Activated T-helper 1 cell treated with Interleukin-2 at 50 U/mL for 16 hours (primary cell): ENCODE results near the gene KMT2A.
"Not testable (repeated sequence)": the region's sequence is repeated elsewhere in the genome, so short reads cannot be mapped to it uniquely, and the experiment has no call there.

ENCODE experiments used
- DNase-seq: peaks from one replicate; pipeline ENCODE4 v3.0.0-alpha.2; 2020; ENCODE audit warnings: low read depth

Gene KMT2A

DNA sequence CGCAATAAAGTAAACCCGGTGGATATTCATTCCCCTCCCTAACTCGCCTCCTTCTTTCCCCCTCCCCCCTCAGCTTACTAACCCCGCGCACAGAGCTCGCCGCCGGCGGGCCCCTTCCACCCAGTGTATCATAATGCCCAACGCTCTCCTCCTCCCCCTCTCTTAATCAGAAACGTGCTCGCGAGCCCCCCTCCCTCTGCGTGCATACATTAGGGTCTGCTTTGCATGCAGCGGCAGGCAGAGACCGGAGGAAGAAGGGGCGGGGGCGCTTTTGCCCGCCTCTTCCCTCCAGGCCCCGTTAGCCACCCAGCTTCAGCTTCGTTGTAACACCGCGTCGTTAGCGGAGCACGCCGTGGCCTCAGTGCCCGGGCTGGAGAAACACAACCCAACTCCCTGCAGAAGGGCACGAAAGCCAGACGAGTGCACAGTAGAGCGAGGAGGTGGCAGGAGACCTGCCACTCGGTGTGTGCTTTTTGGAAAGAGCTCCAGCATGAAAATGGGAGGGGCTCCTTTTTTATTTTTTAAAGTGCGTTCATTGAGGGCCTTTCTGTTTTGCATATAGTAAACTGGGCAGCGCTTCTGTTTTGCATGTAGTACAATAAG, 901 bp upstream of the KMT2A start:
- peak; percentile 53 for DNase-seq

DNA sequence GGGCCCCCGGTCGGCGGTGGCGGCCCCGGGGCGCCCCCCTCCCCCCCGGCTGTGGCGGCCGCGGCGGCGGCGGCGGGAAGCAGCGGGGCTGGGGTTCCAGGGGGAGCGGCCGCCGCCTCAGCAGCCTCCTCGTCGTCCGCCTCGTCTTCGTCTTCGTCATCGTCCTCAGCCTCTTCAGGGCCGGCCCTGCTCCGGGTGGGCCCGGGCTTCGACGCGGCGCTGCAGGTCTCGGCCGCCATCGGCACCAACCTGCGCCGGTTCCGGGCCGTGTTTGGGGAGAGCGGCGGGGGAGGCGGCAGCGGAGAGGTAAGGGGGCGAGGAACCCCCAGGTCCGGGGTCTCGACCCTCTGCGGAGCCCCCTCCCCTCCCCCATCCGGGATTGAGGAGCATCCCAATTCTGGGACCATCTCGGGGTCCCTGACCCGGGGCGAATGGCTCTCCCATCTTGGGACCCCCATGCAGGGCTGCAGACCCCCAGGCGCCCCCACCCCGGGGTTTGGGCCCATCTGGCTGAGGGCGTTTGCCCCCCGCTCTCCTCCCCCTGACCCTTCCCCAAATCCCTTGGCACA, 431 bp downstream of the KMT2A start:
- no peak for DNase-seq

DNA sequence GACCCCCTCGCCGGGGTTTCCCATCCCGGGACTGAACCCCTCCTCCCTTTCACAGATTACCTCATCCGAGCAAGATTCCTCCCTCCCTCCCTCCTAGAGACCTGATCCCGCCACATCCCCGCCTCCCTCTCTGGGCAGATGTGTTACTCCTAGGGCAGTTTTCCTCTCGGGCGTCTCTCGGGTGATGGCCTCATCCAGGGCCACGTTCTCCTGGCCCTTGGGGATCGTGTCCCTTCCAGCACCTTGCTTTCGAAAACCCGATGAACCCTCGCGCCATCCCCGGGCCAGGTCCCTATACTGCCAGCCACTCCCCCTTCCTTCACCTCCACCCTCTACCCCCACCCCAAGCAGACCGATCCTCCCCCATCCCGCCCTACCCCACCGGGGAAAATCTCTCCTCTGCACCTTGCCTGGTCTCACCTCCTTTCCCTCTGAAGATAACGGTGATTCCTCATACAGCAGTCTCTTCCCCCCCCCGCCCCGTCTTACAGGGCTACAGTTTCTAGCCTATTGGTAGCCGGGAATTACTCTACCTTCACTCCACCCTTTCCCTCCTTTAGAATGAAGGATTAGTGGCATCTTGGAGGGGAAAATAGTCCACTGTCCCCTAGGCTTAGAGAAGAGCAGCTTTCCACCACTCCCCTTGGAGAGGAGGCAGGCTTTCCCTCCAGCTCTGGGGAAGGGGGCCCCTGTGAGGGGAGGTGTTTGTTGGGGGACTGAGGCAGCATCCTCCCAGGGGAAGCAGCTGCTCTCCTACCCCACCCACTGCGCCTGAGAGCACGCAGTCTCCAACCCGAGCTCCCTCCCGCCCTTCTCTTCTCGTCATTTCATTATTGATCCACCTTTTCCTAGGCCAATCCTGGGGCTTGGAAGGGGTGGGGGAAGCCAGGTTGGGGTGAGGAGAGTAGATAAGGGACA, 1.2 kb downstream of the KMT2A start:
- peak; percentile 22 for DNase-seq

DNA sequence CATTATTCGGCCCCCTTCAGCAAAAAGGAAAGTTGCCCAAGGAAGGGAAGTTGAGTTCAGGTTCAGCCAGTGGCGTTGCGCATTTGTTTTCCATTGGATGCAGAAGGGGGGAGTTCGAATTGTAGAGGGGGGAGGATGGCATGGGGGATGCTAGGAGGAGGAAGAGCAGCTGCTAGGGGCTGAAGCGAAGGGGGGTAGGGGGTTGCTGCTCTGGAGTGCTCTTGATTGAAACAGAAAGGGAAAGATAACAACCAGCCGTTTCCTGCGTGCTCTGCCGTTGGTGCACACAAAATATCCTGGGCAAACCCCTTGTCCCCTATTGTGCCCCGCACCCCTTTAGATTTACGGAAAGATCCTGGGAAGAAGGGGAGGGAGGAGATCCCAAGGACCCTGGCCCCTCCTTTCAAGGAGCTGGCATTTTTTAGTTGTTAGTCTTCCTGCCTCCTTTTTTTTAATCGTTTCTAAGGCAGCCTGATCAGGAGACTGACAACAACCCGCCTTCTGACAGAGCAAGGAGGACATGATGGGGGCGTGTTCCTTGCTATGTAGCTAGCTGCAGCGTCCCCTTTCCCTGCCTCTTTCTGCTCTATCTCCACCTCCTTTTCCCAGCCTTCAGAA, 2.1 kb downstream of the KMT2A start:
- peak; percentile 23 for DNase-seq

DNA sequence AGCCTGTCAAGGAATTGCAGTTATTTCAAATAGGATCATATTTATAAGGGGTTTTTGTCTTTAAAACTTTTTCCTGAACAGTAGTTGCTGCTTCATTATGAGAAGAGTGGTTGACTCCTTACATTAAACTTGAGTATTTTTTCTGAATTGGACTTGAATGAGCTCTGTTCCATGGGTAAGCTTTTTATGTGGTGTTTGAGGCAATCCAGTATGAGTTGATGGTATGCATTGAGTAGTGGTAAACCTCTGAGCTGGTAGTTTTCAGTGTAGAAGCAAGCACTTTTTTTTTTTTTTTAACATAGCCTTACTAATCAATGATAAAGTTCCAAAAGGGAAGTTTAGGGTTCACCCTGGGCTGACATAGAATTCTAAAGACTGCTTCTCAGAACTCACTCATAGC, 3.4 kb downstream of the KMT2A start:
- no peak for DNase-seq

DNA sequence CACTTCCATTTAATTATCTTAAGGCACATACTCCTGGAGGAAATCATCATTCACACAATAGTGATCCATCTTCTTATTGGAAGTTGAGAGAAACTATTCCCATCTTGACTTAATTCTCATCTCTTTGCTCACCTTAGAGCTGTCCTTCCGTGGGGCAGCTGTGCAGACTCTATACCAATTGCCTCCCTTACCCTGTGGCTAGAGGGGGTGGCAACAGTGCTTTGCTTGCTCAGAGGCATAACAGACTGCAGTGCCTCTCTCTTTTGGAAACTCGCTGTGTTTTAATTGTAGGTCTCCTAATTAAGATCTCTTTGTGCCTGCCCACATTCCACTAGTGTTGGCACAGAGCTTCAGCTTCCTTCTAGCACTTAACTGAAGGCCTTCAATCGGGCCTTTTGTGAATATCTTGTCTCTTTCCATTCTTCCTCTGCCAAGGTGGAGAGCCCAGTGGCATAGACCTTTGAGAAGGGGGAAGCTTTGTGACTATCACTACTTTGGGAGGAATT, 5.5 kb downstream of the KMT2A start:
- DNase-seq = no peak

DNA sequence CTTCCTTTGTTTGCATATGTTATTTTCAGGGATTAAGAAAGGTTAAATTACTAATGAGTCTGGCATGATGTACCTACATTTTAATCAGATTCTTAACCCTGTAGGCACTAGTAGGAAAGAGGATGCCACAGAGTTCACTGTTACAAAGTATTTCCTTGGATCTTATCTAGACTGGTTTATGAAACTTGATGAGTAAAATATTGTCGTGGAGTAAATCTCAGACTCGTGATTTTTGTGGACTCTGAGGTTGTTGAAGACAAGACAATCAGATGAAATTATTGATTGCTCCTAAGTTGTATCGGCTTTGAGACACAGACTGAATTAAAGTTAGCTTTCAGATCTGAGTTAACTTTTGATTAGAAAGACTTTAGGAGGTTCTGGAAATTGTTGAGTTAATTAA, 6.0 kb downstream of the KMT2A start:
- no peak for DNase-seq

DNA sequence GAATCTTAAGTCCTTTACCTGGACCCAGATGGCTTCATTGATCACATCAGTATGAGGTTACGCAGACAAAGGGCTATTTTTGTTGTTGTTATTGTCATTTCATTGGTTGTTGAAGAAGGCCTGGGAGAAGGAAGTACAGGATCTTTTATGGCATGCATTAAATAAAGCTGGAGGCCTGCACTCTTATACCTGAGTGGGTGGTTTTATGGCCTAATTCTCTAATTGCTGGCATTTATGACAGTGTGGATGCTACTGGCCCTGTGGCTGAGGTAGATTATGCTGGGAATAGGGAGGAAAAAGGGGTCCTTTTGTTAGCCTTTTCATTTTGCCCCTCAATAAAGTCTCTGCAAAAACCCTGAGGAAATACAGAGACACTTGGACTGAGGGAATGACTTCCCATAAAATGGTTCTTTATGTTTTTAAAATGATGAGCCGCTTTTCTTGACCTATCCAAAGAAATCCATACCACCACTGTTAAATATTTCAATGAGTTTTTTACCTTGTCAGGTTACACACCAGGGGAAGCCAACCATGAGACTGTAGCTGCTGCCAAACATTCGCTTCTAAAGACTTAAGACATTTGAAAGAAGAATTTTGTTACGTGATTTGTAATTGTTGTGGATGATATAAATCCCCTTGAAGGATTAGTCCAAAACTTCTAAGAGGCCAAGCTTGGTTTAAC, 6.8 kb downstream of the KMT2A start:
- DNase-seq = no peak

DNA sequence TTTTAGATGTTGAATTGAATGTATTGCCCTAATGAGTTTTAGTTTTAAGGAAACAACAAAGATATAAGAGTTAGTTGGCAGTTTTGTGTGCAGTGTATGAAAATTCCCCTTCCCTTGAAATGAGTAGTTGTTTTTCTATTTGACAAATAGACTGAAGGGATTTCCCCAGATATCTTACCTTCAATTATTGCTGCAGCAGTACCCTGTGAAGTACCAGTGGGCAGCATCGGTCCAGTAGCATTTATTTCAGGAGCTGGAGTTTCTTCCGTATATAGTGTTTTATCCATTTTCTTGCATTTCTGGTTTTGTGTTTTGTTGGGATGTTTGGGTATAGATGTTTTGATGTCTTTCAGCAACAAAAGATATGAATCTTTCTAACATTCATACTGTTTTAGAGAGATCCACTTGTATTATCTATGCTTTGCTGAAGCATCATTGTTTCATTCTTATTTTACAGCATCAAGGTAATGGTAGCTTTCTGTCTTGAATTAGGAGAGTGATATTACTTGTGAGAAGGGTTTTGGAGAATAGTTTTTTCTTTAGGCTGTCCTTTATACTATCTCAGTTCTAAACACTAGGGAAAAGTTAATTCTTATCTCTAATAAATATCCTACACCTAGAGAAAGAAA, 7.4 kb downstream of the KMT2A start:
- DNase-seq = no peak

DNA sequence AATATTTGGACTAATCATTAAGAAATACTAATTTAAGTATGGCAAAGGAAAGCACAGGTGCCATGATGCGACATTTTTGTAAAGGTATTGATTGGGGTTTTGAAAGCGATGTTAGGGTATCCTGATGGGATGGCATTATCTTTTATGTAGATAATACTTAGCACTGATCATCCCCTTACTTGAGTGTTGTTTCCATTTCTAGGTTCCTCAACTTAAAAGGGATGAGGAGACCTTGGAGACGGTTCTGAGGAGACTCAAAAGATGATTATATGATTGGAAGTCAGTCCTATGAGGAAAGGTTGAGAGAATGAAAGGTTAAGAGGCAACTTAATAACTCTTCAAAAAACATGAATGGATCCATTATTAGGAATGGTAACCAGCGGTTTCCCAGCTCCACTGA, 11.1 kb downstream of the KMT2A start:
- DNase-seq = no peak

DNA sequence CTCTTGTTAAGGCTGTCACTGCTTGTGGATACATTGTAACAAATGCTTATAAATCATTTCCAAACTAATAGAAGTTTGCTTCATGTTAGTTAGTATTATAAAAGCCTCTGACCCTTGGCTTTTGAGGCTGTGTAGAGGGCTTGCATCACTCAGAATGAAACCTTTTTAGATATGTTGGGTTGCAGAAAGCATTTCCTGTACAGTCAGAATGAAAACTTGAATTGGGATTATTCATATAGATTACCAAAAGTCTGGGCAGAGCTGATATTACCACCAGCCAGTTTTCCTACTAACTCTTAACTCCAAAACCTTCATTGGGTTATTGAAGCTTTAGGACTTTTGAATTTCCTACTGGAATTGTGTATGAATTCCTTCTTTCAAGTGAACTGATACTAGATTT, 12.0 kb downstream of the KMT2A start:
- no peak for DNase-seq

DNA sequence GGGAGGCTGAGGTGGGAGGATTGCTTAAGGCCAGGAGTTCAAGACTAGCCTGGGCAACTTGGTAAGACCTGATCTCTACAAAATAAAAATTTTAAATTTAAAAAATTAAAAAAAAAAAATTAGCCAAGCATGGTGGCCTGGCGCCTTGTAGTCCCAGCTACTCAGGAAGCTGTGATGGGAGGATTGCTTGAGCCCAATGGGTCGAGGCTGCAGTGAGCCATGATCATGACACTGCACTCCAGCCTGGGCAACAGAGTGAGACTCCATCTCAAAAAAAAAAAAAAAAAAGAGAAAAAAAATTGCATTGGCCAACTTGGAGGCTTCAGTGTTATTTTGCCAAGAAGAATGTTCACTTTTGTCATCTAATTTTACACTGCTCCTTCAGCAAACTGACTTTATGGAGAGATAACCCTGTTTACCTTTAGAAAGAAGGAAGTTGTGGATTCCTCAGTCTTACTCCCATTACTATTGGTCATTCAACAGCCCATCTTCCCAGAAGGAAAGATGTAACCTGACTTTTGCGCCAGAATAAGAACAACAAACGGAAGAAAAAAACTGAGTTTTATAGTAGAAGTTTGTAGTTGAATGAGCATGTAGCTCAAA, 13.1 kb downstream of the KMT2A start:
- DNase-seq = no peak

DNA sequence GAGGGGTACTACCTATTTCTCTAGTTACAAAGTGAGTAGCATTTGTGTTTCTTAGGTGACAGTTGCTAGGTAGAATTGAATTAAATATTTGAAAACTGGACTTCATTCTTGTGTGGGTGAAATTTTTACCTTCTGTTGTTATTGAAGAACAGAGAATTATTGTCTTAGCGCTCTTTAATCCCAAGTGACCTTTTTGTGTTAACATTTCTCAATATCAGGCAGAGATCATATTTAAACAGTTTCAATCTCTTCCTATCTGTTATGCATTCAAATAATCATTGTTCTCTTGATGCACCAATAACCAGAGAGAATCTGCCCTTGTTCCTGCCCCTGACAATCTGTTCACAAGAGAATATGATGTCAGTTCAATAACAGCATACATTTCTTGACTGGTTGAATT, 14.2 kb downstream of the KMT2A start:
- no peak for DNase-seq

DNA sequence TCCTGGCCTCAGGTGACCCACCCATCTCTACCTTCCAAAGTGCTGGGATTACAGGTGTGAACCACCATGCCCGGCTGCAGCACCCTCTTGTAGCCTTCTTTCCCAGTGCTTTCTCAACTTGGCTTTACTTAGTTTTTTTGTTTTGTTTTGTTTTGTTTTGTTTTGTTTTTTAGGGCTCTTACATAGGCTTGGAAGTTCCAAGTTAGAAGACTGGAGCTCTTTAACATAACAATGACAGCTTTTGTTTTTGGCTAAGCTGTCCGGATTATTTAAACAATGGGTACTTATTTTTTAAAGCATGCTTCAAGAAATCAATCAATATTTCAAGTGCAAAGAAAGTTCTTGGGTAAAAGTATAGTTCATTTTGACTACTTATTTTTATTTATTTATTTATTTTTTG, 25.9 kb downstream of the KMT2A start:
- DNase-seq = no peak

DNA sequence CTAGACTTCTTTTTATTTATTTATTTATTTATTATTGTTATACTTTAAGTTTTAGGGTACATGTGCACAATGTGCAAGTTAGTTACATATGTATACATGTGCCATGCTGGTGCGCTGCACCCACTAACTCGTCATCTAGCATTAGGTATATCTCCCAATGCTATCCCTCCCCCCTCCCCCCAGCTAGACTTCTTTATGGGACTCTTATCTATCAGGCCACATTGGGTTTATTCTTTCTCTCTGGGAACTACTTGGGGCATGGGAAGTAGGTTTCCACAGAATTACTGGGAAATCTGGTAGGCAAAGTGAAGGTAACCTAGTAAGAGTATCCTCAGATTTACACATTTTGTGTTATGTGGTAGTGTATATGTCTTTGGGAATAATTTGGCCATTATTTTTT, 32.7 kb downstream of the KMT2A start:
- not testable (repeated sequence) for DNase-seq

DNA sequence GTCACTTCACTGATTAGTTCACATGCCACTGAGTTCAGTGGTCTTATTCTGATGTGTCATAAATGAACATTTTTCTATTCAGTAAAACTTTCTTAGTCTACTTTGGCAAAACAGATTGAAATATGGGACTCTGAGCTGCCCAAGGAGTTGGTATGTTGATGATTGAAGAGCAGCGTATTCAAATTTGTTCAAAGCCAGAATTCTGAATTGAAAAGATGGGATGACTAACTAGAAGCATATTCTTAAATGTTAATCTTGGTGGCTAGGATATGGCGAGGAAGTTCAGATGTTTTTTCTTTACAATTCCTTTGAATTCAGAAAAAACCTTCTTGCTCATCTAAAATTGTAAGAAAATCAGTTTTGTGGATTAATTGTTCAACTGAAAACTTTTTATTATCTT, 34.7 kb downstream of the KMT2A start:
- DNase-seq = no peak

DNA sequence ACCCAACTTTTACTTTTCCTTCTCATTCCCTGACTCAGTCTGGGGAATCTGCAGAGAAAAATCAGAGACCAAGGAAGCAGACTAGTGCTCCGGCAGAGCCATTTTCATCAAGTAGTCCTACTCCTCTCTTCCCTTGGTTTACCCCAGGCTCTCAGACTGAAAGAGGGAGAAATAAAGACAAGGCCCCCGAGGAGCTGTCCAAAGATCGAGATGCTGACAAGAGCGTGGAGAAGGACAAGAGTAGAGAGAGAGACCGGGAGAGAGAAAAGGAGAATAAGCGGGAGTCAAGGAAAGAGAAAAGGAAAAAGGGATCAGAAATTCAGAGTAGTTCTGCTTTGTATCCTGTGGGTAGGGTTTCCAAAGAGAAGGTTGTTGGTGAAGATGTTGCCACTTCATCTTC, 37.2 kb downstream of the KMT2A start:
- DNase-seq = no peak

DNA sequence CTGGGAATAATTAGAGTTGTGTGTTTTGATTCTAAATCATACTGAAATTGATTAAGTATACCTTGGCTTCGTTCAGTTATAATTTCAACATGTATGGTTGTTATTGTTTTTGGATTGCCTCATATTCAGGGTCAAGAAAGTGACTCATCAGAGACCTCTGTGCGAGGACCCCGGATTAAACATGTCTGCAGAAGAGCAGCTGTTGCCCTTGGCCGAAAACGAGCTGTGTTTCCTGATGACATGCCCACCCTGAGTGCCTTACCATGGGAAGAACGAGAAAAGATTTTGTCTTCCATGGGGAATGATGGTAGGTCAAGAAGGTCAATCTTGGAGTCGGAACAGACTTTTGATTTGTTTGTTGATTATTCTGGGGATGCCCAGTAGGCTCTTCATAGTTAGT, 40.4 kb downstream of the KMT2A start:
- DNase-seq = no peak

DNA sequence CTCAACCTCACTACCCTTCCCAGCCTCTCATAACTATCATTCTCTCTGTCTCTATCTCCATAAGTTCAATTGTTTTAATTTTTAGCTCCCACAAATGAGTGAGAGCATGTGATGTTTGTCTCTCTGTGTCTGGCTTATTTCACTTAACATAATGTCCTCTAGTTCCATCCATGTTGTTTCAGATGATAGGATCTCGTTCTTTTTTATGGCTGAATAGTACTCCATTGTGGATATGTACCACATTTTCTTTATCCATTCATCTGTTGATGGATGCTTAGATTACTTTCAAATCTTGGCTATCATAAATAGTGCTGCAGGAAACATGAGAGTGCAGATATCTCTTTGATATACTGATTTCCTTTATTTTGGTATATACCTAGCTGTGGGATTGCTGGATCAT, 44.9 kb downstream of the KMT2A start:
- DNase-seq = not testable (repeated sequence)

DNA sequence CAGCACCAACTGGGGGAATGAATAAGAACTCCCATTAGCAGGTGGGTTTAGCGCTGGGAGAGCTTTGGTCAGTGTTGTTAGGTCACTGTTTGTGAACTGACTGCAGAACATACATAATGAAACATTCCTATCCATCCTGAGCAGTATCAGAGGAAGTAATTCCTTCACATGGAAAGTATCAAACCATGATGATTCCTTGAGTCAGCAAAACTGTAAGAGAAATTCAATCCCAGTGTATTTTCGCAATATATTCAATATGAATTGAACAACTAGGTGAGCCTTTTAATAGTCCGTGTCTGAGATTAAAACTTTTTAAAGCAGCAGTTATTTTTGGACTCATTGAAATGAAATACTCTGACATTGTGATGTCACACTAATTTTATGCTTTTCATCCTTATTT, 48.1 kb downstream of the KMT2A start:
- DNase-seq = no peak

DNA sequence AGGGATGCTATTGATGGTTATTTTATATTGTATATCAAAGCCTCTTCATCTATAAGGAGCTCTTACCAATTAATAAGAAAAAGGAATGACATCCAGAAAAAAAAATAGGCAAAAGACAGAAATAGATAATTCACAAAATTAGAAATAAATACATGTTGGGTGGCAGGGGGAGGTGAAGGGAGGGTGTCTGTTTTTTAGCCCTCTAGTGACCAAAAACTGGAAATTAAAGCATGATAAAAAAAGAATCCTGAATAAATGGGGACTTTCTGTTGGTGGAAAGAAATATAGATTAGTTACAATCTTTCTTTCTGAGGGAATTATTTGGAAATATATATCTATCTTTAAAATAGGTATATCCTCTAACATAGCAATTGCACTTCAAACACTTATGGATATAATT, 49.0 kb downstream of the KMT2A start:
- DNase-seq = no peak
